Lung microvascular endothelial cell (primary cell): ENCODE measurements around the gene DISP3. TPM values are rescaled to one million over a fixed set of nuclear protein-coding genes. Genes with fewer than 3 reads are reported as not detected.
"Not testable (repeated sequence)": the region's sequence is repeated elsewhere in the genome, so short reads cannot be mapped to it uniquely, and the experiment has no call there.

ENCODE experiments used
- DNase-seq, 2 donors: peaks; one replicate each; pipeline versions ENCODE4 v3.0.0 to v3.0.0-alpha.2; 2010; ENCODE audit warnings: low read depth in 2 of 2
- total RNA-seq: library from RNA; depleted of rRNA; stranded (reverse); fragments of >200 nt; gene quantifications from 2 replicates; pipeline ENCODE4 v1.2.1, GENCODE V29; 2014

The DISP3 gene
- total RNA-seq, 1 donor from 2014 or later, result under 0.01 TPM

- DNase-seq, result no peak
Measured at GRCh38 chr1:11575553-11575952, 96.6 kb downstream of the DISP3 start.

DNA sequence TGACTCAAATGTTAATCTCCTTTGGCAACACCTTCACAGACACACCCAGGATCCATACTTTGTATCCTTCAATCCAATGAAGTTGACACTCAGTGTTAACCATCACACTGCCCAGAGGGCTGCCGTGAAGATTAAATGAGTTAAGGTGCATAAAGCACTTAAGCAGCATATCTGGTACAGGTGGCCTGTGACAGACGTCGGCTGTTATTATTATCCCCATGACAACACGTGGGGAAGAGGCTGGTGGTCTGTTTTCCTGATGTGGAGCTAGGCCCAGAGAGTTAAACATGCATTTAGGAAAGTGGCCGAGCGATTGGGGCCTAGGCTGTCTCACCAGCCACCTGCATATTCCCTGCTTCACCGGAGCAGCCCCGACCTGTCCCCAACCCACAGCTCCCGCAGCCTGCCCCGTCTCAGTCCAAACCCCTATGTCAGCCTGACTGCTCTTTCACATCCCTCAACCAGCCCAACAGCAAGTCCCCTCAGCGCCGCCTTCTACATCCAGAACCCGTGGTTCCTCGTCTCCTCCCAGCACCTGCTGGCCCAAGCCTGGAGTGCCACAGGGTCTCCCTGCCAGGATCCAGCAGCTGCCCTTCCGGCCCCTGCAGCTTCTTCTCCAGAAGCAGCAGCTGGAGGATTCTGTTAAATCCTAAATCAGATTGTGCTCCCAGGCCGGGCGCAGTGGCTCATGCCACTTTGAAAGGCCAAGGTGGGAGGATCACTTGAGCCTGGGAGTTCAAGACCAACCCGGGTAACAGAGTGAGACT, 97.3 kb downstream of the DISP3 start:
- DNase-seq, result no peak

- DNase-seq, result no peak
Measured at GRCh38 chr1:11578004-11578403, 99.0 kb downstream of the DISP3 start.

- DNase-seq, result no peak
Measured at GRCh38 chr1:11579506-11579905, 100.6 kb downstream of the DISP3 start.

DNA sequence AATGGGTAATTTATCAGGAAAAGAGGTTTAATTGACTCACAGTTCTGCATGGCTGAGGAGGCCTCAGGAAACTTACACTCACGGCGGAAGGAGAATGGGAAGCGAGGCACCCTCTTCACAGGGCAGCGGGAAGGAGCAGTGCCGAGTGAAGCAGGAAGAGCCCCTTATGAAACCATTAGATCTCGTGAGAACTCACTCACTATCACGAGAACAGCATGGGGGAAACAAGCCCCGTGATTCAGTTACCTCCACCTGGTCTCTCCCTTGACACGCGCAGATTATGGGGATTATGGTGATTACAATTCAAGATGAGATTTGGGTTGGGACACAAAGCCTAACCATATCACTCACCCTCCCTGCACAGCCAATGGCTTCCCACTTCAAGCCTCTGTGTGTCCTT, 101.1 kb downstream of the DISP3 start:
- DNase-seq, result not testable (repeated sequence)

GRCh38 chr1:11581445-11581991, 102.6 kb downstream of the DISP3 start:
- DNase-seq, result no peak

DNA sequence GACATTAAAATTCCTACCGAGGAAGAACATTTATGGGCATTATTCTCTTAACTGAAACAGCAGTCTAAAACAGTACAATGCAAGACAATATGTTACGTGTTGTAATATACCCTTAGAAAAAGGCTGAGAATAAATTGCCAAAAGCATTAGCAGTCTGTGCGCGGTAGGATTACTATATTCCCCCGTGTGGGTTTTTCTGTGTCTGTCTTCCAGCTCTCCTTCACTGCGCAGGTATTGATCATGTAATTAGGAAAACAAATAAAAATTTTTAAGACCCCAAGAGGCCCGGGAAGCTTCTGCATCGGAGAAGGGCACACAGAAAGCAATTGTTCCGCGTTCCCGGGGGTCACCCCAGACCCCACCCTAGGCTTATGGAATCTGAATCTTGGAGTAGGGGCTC, 106.4 kb downstream of the DISP3 start:
- no peak for DNase-seq

Other genes with a start within 250 kb of the DISP3 start
- gene MTOR, start 216.6 kb upstream of the DISP3 start, total RNA-seq, result 32.9 and 47.4 TPM in 2 replicates
- gene UBIAD1, start 206.0 kb upstream of the DISP3 start, total RNA-seq, result 6.8 and 13.9 TPM in 2 replicates
- 2.2 and 3.5 TPM in 2 replicates for gene FBXO2, start 175.3 kb downstream of the DISP3 start, total RNA-seq
- gene FBXO44, start 175.7 kb downstream of the DISP3 start, total RNA-seq, result 7.4 and 9.9 TPM in 2 replicates
- 2.2 and 2.6 TPM in 2 replicates for gene FBXO6, start 185.0 kb downstream of the DISP3 start, total RNA-seq
- gene MAD2L2, start 202.0 kb downstream of the DISP3 start, total RNA-seq, result 23.0 and 27.7 TPM in 2 replicates
- gene DRAXIN, start 212.6 kb downstream of the DISP3 start, total RNA-seq, result under 0.01 and 0.22 TPM in 2 replicates